ENCODE data around the gene DSG3.

Gene DSG3

DNA sequence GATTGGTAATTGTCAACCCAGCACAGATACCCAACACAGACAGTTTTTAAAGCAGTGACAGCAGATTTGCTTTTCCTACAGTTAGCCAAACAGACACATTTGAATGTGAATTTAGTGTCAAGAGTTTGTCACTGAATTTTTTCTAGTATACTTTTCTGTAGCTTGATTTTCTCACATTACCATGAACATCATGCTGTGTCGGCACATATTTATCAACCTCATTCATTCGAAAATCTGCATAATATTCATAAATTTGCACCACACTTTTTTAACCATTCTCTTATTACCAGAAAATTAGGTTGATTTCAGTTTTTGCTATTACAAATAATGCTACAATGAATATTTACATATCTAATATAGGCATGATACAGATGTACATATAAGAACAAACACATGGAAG is 27.0 kb upstream of the DSG3 start:
- no peak overlapping the region for H3K4me3 ChIP-seq (ENCODE audit: low read depth, low read length)
- TF ChIP-seq, protein P1, sequence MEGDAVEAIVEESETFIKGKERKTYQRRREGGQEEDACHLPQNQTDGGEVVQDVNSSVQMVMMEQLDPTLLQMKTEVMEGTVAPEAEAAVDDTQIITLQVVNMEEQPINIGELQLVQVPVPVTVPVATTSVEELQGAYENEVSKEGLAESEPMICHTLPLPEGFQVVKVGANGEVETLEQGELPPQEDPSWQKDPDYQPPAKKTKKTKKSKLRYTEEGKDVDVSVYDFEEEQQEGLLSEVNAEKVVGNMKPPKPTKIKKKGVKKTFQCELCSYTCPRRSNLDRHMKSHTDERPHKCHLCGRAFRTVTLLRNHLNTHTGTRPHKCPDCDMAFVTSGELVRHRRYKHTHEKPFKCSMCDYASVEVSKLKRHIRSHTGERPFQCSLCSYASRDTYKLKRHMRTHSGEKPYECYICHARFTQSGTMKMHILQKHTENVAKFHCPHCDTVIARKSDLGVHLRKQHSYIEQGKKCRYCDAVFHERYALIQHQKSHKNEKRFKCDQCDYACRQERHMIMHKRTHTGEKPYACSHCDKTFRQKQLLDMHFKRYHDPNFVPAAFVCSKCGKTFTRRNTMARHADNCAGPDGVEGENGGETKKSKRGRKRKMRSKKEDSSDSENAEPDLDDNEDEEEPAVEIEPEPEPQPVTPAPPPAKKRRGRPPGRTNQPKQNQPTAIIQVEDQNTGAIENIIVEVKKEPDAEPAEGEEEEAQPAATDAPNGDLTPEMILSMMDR (IDR thresholded peaks at IDR 0.05; ENCODE audit: control insufficient read depth, extremely low read depth, insufficient read depth): no peak
- DNase-seq (ENCODE audit: low read depth): no peak

DNA sequence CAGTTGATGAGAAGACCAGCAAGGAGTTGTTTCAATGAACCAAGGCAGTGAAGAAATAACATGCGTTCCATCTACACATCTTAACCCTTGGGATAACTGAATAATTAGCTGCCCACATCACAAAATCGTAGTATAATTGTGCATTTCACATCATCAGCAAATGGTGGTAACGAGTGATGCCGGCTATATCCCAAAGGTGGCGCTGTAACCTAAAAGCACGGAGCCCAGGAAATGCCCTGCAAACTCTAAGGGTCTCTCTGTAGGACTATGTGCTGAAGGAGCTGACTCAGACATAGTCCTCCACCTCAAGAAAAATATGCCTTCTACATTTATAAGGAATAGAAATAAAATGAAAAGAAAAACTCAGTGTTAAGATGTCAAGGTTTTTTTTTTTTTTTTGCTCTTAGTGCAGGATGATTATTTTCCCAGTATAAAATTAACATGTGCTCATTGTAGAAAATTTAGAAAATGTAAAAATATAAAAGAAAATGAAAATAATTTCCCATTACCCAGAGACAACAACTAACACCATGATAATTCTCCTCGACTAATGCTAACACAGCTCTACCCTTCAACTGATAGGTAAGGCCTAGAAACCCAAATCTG is 23.1 kb upstream of the DSG3 start:
- TF ChIP-seq, protein P1 (IDR thresholded peaks at IDR 0.05; ENCODE audit: control insufficient read depth, extremely low read depth, insufficient read depth): peak; percentile 59
- no peak for DNase-seq (ENCODE audit: low read depth)
- no peak overlapping the region for H3K4me3 ChIP-seq (ENCODE audit: low read depth, low read length)

DNA sequence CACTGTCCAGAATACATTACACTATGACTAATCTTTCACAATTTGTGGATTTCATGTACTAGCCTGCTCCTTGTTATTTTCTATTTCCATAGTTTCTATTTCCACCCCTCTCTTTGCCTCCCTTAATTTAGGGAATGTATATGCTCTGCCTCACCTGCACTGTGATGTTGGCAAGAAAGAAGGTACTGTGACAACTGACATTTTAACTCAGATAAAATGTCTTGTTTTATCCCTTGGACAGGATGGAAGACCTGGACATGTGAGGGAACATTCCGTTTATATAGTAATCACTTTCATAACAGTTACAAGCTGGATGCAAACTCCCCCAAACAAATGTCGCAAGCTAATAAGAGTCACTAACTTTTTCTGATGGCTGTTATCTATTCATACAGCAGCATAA is 21.5 kb upstream of the DSG3 start:
- H3K4me3 ChIP-seq (ENCODE audit: low read depth, low read length): no peak overlapping the region
- DNase-seq (ENCODE audit: low read depth): no peak
- TF ChIP-seq, protein P1 (IDR thresholded peaks at IDR 0.05; ENCODE audit: control insufficient read depth, extremely low read depth, insufficient read depth): no peak

DNA sequence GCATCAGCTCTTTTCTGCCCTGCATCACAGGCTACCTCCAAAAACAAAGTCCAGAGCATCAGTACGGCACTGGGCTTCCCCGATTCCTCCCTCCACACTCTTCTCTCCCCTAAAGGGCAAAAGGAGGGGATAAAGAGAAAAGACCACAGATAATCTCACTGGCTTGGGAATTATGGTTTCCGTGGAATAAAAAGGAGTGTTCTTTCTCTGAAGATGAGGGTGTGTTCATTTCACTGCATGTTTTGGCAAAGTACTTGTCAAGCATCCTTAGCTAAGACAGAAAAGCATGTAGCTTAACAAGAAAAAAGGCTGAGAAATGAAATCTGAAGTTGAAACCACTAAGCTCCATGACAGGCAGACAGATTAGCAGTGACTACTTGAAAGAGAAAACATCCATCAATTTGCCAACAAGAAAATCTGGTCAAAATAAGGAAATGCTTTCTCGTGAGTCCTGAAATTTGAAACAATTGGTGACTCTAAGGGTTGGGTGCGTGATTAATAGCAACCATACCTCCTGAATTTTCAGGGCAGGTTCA is 20.6 kb upstream of the DSG3 start:
- H3K4me3 ChIP-seq (ENCODE audit: low read depth, low read length): no peak overlapping the region
- TF ChIP-seq, protein P1 (IDR thresholded peaks at IDR 0.05; ENCODE audit: control insufficient read depth, extremely low read depth, insufficient read depth): no peak
- DNase-seq (ENCODE audit: low read depth): no peak

DNA sequence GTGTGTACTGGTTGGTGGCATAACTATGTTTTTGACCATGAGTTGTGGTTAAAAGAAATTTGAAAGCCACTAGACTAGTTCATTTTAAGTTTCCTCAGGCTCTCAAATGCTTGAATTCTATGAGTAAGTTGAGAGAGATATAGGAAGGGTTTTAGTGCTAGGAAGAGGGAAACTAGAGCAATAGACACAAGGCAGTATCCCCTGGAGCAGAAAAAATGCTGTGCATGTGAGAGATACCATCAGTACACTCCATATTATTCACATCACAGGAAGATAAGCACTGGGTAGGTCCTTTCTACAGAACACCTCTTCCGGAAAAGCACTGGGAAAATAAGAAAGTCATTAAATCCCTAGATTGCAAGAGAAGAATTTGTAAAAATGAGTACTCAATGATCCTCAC is 19.3 kb upstream of the DSG3 start:
- H3K4me3 ChIP-seq (ENCODE audit: low read depth, low read length): no peak overlapping the region
- TF ChIP-seq, protein P1 (IDR thresholded peaks at IDR 0.05; ENCODE audit: control insufficient read depth, extremely low read depth, insufficient read depth): no peak
- DNase-seq (ENCODE audit: low read depth): no peak

DNA sequence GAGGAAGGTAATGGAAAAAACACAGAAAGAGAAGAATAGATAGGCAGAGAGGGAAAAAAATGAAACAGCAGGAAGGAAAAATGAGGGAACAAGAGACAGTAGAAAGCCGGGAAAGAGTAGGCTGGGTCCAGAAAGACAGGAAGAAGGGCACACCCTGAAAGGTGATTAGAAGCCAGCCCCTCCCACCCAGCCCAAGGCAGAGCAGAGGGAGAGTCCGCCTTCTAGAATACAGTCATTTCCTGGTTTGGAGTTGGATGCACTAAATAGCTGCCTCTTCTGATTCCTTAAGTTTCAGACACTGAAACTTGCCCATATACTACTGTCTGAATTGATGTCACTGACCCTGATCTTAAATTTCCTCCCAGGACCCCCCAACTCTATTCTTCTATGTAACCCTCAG is 17.9 kb upstream of the DSG3 start:
- TF ChIP-seq, protein P1 (IDR thresholded peaks at IDR 0.05; ENCODE audit: control insufficient read depth, extremely low read depth, insufficient read depth): no peak
- H3K4me3 ChIP-seq (ENCODE audit: low read depth, low read length): no peak overlapping the region
- DNase-seq (ENCODE audit: low read depth): no peak

DNA sequence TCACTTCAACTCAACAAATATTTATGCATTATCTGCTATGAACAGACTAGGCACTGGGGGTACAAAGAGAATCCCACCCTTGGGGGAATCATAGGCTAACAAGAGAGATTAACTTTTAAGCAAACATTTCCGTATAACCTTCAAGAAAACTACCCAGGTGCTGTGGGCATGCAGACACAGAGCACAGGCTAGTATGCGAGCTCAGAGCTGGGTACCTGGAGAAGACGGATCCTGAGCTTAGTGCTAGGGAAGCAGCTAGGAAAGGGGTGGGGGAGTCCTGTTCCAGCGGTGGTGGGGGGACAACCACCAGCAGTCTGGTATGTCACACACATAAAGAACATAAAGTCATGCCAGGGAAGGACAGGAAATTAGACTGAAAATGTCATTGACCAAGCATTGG is 17.5 kb upstream of the DSG3 start:
- no peak for DNase-seq (ENCODE audit: low read depth)
- TF ChIP-seq, protein P1 (IDR thresholded peaks at IDR 0.05; ENCODE audit: control insufficient read depth, extremely low read depth, insufficient read depth): no peak
- H3K4me3 ChIP-seq (ENCODE audit: low read depth, low read length): no peak overlapping the region
